WTC11 (cell line): ENCODE measurements around the gene DCLK1. TPM values are rescaled to one million over a fixed set of nuclear protein-coding genes. Genes with fewer than 3 reads are reported as not detected.

ENCODE experiments used
- ATAC-seq: fragments of 200-7000 bp; cut with Tn5 transposase; 2 replicates; pipeline ENCODE4 v1.10.0; 2021; ENCODE audit warnings: mild to moderate bottlenecking, moderate library complexity
- CTCF ChIA-PET: fragments of 300-600 bp; sonication (Branson Sonifier 250); formaldehyde crosslinking; loops from one replicate; lab custom pipeline; 2021; ENCODE audit warnings: antibody characterized with exemption; lab: Charles Lee
- POLR2A ChIA-PET: fragments of 350-600 bp; sonication (Branson Sonifier 250); formaldehyde crosslinking; loops from one replicate; lab custom pipeline; 2021; ENCODE audit warnings: antibody characterized with exemption; lab: Charles Lee
- DNase-seq: peaks from one replicate; pipeline ENCODE4 v3.0.0; 2021; ENCODE audit warnings: low spot score
- H3K27ac Mint-ChIP-seq: 2 replicates; pipeline ENCODE4 v1.8.0; 2021; ENCODE audit warnings: mixed read lengths
- H3K27me3 Mint-ChIP-seq: 2 replicates; pipeline ENCODE4 v1.8.0; 2021; ENCODE audit warnings: low read depth, mild to moderate bottlenecking, moderate library complexity, mixed read lengths
- H3K36me3 Mint-ChIP-seq: 2 replicates; pipeline ENCODE4 v1.8.0; 2021; ENCODE audit warnings: mixed read lengths
- H3K4me1 Mint-ChIP-seq: 2 replicates; pipeline ENCODE4 v1.8.0; 2022; ENCODE audit warnings: mixed read lengths
- H3K4me3 Mint-ChIP-seq: 2 replicates; pipeline ENCODE4 v1.8.0; 2021; ENCODE audit warnings: mild to moderate bottlenecking, moderate library complexity, mixed read lengths
- H3K9me3 Mint-ChIP-seq: 2 replicates; pipeline ENCODE4 v1.8.0; 2021; ENCODE audit warnings: mixed read lengths
- ATF1 ChIP-seq: sonication (generic); formaldehyde crosslinking; IDR thresholded peaks from 2 replicates; pipeline ENCODE4 v1.8.1; 2023; ENCODE audit warnings: mild to moderate bottlenecking, moderate library complexity, missing genetic modification reagents
- CREB1 ChIP-seq: sonication (generic); formaldehyde crosslinking; IDR thresholded peaks from 2 replicates; pipeline ENCODE4 v1.8.0; 2023; ENCODE audit warnings: mild to moderate bottlenecking, missing genetic modification reagents
- MXD4 ChIP-seq: fragments of 250-450 bp; sonication (Bioruptor Pico); IDR thresholded peaks from 2 replicates; pipeline ENCODE4 v1.8.0; 2021; ENCODE audit warnings: mild to moderate bottlenecking, moderate library complexity, borderline replicate concordance
- NFE2L1 ChIP-seq: sonication (generic); formaldehyde crosslinking; IDR thresholded peaks from 2 replicates; pipeline ENCODE4 v1.8.1; 2023; ENCODE audit warnings: missing genetic modification reagents
- NFYB ChIP-seq: sonication (generic); formaldehyde crosslinking; conservative IDR thresholded peaks from 2 replicates; pipeline ENCODE4 v1.8.0; 2022; ENCODE audit warnings: low read depth, missing genetic modification reagents
- NR1H2 ChIP-seq: sonication (generic); formaldehyde crosslinking; IDR thresholded peaks from 2 replicates; pipeline ENCODE4 v1.9.0; 2021; ENCODE audit warnings: mild to moderate bottlenecking, moderate library complexity, missing genetic modification reagents
- SOX15 ChIP-seq: fragments of 250-450 bp; sonication (Bioruptor Pico); IDR thresholded peaks from 2 replicates; pipeline ENCODE4 v1.9.0; 2021; ENCODE audit warnings: mild to moderate bottlenecking
- TEAD4 ChIP-seq: sonication (generic); formaldehyde crosslinking; IDR thresholded peaks from 2 replicates; pipeline ENCODE4 v1.8.0; 2022; ENCODE audit warnings: mild to moderate bottlenecking, missing genetic modification reagents
- TP53 ChIP-seq: sonication (generic); formaldehyde crosslinking; IDR thresholded peaks from 2 replicates; pipeline ENCODE4 v1.8.1; 2023; ENCODE audit warnings: mild to moderate bottlenecking, missing genetic modification reagents
- ZNF138 ChIP-seq: sonication (generic); formaldehyde crosslinking; conservative IDR thresholded peaks from 2 replicates; pipeline ENCODE4 v1.8.1; 2022; ENCODE audit warnings: mild to moderate bottlenecking, moderate library complexity, missing genetic modification reagents
- ZNF219 ChIP-seq: sonication (generic); formaldehyde crosslinking; IDR thresholded peaks from 2 replicates; pipeline ENCODE4 v1.8.0; 2023; ENCODE audit warnings: missing genetic modification reagents, mild to moderate bottlenecking, borderline replicate concordance
- total RNA-seq: library from RNA; stranded (reverse); gene quantifications from 3 replicates; pipeline ENCODE4 v1.2.3, GENCODE V29; 2021
- TF ChIP-seq, protein P1 (sequence below): fragments of 250-450 bp; sonication (Bioruptor Pico); IDR thresholded peaks from 2 replicates; pipeline ENCODE4 v2.1.2; 2022; ENCODE audit warnings: mild to moderate bottlenecking, moderate library complexity
- TF ChIP-seq, protein P2 (sequence below): sonication (generic); formaldehyde crosslinking; IDR thresholded peaks from 2 replicates; pipeline ENCODE4 v1.8.1; 2023; ENCODE audit warnings: mild to moderate bottlenecking, missing genetic modification reagents
- TF ChIP-seq, protein P3 (sequence below): fragments of 200-600 bp; IDR thresholded peaks from 2 replicates; pipeline ENCODE4 v1.8.0; 2022; ENCODE audit warnings: antibody characterized with exemption
- TF ChIP-seq, protein P4 (sequence below): fragments of 250-450 bp; sonication (Bioruptor Pico); IDR thresholded peaks from 2 replicates; pipeline ENCODE4 v1.9.0; 2021; ENCODE audit warnings: mild to moderate bottlenecking
- TF ChIP-seq, protein P5 (sequence below): sonication (generic); formaldehyde crosslinking; IDR thresholded peaks from 2 replicates; pipeline ENCODE4 v1.8.0; 2023; ENCODE audit warnings: missing genetic modification reagents
- TF ChIP-seq, protein P6 (sequence below): sonication (generic); formaldehyde crosslinking; IDR thresholded peaks from 2 replicates; pipeline ENCODE4 v1.8.1; 2023; ENCODE audit warnings: mild to moderate bottlenecking, moderate library complexity, missing genetic modification reagents
- TF ChIP-seq, protein P7 (sequence below): fragments of 250-450 bp; sonication (Bioruptor Pico); IDR thresholded peaks from 2 replicates; pipeline ENCODE4 v1.9.0; 2021; ENCODE audit warnings: mild to moderate bottlenecking, borderline replicate concordance
- TF ChIP-seq, protein P8 (sequence below): sonication (generic); formaldehyde crosslinking; conservative IDR thresholded peaks from 2 replicates; pipeline ENCODE4 v1.8.1; 2022; ENCODE audit warnings: mild to moderate bottlenecking, missing genetic modification reagents

Gene DCLK1
- total RNA-seq, 1 experiment from 2014 or later = 18.5 TPM

DNA sequence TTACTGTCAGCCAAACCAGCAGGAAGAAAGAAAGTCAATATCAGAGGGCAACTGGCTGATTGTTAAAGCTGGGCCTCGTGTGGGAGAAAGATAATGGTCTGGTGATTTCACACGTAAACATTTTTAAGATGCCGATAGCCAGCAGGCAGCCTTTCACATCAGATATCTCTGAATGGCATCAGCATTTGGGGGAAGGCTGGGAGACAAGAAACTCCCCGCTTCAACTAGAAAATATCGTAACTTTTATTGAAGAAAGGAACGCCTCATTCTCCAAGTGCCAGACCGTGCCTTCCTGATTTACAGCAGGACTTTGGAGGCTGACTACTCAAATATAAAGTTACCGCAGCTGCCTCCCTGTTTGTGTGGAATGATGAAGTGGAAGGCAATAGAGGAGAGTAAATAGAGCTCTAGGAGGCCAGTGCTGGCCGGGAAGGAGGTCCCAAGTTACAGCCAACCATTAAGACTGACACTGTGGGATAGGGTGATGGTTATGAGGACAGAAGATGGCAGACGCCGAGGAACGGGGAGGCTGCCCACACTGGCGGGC lies 370.4 kb downstream of the DCLK1 start (continued):
- TF ChIP-seq, protein P1, sequence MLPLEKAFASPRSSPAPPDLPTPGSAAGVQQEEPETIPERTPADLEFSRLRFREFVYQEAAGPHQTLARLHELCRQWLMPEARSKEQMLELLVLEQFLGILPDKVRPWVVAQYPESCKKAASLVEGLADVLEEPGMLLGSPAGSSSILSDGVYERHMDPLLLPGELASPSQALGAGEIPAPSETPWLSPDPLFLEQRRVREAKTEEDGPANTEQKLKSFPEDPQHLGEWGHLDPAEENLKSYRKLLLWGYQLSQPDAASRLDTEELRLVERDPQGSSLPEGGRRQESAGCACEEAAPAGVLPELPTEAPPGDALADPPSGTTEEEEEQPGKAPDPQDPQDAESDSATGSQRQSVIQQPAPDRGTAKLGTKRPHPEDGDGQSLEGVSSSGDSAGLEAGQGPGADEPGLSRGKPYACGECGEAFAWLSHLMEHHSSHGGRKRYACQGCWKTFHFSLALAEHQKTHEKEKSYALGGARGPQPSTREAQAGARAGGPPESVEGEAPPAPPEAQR (CRISPR knock-in tag) = no peak
- TF ChIP-seq NFYB (CRISPR knock-in tag) (no peak), SOX15 (no peak), TP53 (no peak), ATF1 (CRISPR knock-in tag) (no peak), ZNF138 (CRISPR knock-in tag) (no peak), CREB1 (CRISPR knock-in tag) (no peak), ZNF219 (no peak)
- TF ChIP-seq, protein P2, sequence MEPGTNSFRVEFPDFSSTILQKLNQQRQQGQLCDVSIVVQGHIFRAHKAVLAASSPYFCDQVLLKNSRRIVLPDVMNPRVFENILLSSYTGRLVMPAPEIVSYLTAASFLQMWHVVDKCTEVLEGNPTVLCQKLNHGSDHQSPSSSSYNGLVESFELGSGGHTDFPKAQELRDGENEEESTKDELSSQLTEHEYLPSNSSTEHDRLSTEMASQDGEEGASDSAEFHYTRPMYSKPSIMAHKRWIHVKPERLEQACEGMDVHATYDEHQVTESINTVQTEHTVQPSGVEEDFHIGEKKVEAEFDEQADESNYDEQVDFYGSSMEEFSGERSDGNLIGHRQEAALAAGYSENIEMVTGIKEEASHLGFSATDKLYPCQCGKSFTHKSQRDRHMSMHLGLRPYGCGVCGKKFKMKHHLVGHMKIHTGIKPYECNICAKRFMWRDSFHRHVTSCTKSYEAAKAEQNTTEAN (CRISPR knock-in tag) = no peak
- TF ChIP-seq, protein P3, sequence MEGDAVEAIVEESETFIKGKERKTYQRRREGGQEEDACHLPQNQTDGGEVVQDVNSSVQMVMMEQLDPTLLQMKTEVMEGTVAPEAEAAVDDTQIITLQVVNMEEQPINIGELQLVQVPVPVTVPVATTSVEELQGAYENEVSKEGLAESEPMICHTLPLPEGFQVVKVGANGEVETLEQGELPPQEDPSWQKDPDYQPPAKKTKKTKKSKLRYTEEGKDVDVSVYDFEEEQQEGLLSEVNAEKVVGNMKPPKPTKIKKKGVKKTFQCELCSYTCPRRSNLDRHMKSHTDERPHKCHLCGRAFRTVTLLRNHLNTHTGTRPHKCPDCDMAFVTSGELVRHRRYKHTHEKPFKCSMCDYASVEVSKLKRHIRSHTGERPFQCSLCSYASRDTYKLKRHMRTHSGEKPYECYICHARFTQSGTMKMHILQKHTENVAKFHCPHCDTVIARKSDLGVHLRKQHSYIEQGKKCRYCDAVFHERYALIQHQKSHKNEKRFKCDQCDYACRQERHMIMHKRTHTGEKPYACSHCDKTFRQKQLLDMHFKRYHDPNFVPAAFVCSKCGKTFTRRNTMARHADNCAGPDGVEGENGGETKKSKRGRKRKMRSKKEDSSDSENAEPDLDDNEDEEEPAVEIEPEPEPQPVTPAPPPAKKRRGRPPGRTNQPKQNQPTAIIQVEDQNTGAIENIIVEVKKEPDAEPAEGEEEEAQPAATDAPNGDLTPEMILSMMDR = no peak
- TF ChIP-seq, protein P4, sequence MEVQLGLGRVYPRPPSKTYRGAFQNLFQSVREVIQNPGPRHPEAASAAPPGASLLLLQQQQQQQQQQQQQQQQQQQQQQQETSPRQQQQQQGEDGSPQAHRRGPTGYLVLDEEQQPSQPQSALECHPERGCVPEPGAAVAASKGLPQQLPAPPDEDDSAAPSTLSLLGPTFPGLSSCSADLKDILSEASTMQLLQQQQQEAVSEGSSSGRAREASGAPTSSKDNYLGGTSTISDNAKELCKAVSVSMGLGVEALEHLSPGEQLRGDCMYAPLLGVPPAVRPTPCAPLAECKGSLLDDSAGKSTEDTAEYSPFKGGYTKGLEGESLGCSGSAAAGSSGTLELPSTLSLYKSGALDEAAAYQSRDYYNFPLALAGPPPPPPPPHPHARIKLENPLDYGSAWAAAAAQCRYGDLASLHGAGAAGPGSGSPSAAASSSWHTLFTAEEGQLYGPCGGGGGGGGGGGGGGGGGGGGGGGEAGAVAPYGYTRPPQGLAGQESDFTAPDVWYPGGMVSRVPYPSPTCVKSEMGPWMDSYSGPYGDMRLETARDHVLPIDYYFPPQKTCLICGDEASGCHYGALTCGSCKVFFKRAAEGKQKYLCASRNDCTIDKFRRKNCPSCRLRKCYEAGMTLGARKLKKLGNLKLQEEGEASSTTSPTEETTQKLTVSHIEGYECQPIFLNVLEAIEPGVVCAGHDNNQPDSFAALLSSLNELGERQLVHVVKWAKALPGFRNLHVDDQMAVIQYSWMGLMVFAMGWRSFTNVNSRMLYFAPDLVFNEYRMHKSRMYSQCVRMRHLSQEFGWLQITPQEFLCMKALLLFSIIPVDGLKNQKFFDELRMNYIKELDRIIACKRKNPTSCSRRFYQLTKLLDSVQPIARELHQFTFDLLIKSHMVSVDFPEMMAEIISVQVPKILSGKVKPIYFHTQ (CRISPR knock-in tag) = no peak

DNA sequence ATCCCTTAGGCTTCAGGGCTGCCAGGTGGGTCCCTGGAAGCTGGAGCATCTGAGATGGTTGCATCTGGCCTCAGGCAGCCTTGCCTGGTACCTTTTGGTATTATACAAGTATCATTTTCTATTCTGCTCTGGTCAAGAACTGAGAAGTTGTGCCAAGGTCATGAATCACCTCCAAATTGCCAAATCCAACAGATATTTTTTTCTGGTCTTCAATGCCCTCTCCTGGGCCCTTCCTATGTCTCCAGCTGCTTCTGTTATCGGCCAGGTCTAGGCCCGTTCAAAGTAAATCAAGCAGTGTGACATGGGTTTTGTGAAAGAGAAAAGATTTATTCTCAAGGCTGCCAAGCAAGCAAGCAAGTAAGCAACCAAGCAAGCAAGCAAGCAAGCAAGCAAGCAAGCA lies 383.6 kb downstream of the DCLK1 start:
- H3K27me3 Mint-ChIP-seq = no peaks in the 10 kb centered on the region; the same call in 1 of the 2 replicates
- no peak overlapping the region for H3K4me3 Mint-ChIP-seq
- DNase-seq = no peak
- no peak overlapping the region for H3K27ac Mint-ChIP-seq
- ATAC-seq = no peak
- CTCF ChIA-PET = no interaction called here
- TF ChIP-seq, protein P5, sequence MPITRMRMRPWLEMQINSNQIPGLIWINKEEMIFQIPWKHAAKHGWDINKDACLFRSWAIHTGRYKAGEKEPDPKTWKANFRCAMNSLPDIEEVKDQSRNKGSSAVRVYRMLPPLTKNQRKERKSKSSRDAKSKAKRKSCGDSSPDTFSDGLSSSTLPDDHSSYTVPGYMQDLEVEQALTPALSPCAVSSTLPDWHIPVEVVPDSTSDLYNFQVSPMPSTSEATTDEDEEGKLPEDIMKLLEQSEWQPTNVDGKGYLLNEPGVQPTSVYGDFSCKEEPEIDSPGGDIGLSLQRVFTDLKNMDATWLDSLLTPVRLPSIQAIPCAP (CRISPR knock-in tag) = no peak
- TF ChIP-seq, protein P6, sequence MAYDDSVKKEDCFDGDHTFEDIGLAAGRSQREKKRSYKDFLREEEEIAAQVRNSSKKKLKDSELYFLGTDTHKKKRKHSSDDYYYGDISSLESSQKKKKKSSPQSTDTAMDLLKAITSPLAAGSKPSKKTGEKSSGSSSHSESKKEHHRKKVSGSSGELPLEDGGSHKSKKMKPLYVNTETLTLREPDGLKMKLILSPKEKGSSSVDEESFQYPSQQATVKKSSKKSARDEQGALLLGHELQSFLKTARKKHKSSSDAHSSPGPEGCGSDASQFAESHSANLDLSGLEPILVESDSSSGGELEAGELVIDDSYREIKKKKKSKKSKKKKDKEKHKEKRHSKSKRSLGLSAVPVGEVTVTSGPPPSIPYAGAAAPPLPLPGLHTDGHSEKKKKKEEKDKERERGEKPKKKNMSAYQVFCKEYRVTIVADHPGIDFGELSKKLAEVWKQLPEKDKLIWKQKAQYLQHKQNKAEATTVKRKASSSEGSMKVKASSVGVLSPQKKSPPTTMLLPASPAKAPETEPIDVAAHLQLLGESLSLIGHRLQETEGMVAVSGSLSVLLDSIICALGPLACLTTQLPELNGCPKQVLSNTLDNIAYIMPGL (CRISPR knock-in tag) = no peak
- POLR2A ChIA-PET = no interaction called here
- H3K4me1 Mint-ChIP-seq = no peaks in the 10 kb centered on the region; the same call in 1 of the 2 replicates
- H3K36me3 Mint-ChIP-seq = peaks cover 39% of the 10 kb centered on the region
- H3K9me3 Mint-ChIP-seq = peaks cover 58% of the 10 kb centered on the region

DNA sequence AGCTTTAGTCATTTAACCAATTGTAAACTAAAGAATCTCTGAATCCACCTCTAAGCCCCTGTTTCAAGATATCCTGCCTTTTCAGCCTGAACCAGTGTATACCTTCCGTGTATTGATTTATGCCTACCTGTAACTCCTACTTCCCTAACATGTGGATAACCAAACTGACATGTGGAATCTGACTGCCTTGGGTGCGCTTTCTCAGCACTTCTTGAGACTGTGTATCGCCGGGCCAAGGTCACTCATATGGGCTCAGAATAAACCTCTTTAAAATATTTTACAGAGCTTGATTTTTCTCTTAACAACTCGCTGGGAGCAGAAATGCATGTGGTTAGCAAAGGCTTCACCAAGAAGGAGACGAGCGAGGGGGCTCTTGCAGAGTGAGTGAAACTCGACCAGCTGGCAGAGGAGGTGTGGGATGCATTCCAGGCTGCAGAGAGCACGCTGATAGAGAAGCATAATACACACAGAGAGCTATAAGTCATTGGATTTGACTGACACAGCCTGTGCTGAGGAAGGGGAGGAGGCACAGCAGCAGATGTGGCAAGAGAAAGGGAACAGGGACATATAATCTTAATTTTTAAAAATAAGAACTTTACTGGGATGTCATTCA lies 386.5 kb downstream of the DCLK1 start:
- POLR2A ChIA-PET = no interaction called here
- Mint-ChIP-seq H3K27me3 (no peaks in the 10 kb centered on the region), H3K4me1 (peaks cover 11% of the 10 kb centered on the region), H3K36me3 (peaks cover 37% of the 10 kb centered on the region), H3K4me3 (no peak overlapping the region), H3K27ac (no peak overlapping the region), H3K9me3 (peaks cover 61% of the 10 kb centered on the region)
- ATAC-seq (no peak), DNase-seq (no peak)
- CTCF ChIA-PET = no interaction called here
- TF ChIP-seq NFE2L1 (CRISPR knock-in tag) (no peak), TEAD4 (no peak), MXD4 (CRISPR knock-in tag) (no peak), NR1H2 (no peak)
- TF ChIP-seq, protein P7, sequence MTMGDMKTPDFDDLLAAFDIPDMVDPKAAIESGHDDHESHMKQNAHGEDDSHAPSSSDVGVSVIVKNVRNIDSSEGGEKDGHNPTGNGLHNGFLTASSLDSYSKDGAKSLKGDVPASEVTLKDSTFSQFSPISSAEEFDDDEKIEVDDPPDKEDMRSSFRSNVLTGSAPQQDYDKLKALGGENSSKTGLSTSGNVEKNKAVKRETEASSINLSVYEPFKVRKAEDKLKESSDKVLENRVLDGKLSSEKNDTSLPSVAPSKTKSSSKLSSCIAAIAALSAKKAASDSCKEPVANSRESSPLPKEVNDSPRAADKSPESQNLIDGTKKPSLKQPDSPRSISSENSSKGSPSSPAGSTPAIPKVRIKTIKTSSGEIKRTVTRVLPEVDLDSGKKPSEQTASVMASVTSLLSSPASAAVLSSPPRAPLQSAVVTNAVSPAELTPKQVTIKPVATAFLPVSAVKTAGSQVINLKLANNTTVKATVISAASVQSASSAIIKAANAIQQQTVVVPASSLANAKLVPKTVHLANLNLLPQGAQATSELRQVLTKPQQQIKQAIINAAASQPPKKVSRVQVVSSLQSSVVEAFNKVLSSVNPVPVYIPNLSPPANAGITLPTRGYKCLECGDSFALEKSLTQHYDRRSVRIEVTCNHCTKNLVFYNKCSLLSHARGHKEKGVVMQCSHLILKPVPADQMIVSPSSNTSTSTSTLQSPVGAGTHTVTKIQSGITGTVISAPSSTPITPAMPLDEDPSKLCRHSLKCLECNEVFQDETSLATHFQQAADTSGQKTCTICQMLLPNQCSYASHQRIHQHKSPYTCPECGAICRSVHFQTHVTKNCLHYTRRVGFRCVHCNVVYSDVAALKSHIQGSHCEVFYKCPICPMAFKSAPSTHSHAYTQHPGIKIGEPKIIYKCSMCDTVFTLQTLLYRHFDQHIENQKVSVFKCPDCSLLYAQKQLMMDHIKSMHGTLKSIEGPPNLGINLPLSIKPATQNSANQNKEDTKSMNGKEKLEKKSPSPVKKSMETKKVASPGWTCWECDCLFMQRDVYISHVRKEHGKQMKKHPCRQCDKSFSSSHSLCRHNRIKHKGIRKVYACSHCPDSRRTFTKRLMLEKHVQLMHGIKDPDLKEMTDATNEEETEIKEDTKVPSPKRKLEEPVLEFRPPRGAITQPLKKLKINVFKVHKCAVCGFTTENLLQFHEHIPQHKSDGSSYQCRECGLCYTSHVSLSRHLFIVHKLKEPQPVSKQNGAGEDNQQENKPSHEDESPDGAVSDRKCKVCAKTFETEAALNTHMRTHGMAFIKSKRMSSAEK (CRISPR knock-in tag) = no peak
- TF ChIP-seq, protein P8, sequence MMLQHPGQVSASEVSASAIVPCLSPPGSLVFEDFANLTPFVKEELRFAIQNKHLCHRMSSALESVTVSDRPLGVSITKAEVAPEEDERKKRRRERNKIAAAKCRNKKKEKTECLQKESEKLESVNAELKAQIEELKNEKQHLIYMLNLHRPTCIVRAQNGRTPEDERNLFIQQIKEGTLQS (CRISPR knock-in tag) = no peak
